SHP77 (cell line): ENCODE data around the gene ARCN1.
"Not testable (repeated sequence)": the region's sequence is repeated elsewhere in the genome, so short reads cannot be mapped to it uniquely, and the experiment has no call there.

Source experiments
- DNase-seq, 2 experiments: peaks; one replicate each; lab custom pipeline; 2025; lab: John Stamatoyannopoulos, UW

The ARCN1 gene

GRCh38 chr11:118606157-118606843 is 34.1 kb downstream of the ARCN1 start:
- DNase-seq: no peak

- no peak for DNase-seq
Measured at GRCh38 chr11:118606844-118607228, 34.6 kb downstream of the ARCN1 start.

GRCh38 chr11:118607401-118608359 is 35.5 kb downstream of the ARCN1 start, which contains the start of gene PHLDB1:
TSS of gene PHLDB1 (plus strand) at chr11:118607615. CDS start at chr11:118613837, 6,222 bp downstream.
- DNase-seq: peak in 1 of 2 experiments; percentile 43

- DNase-seq: no peak
Measured at GRCh38 chr11:118608360-118609227, 36.4 kb downstream of the ARCN1 start.

GRCh38 chr11:118609380-118610224 is 37.4 kb downstream of the ARCN1 start:
- DNase-seq: no peak

GRCh38 chr11:118610225-118610772 is 38.1 kb downstream of the ARCN1 start:
- DNase-seq: no peak

GRCh38 chr11:118610773-118611432 is 38.7 kb downstream of the ARCN1 start:
- DNase-seq: peak; percentile 56 to 76

- DNase-seq: not testable (repeated sequence)
Measured at GRCh38 chr11:118611433-118611795, 39.2 kb downstream of the ARCN1 start.

GRCh38 chr11:118612378-118612777 is 40.2 kb downstream of the ARCN1 start:
- DNase-seq: no peak

GRCh38 chr11:118614511-118614910 is 42.3 kb downstream of the ARCN1 start:
- no peak for DNase-seq

- no peak for DNase-seq
Measured at GRCh38 chr11:118615282-118615975, 43.2 kb downstream of the ARCN1 start.

- DNase-seq: no peak
Measured at GRCh38 chr11:118615976-118616371, 43.8 kb downstream of the ARCN1 start.

- no peak for DNase-seq
Measured at GRCh38 chr11:118618115-118618990, 46.1 kb downstream of the ARCN1 start.

- no peak for DNase-seq
Measured at GRCh38 chr11:118618991-118619375, 46.8 kb downstream of the ARCN1 start.

GRCh38 chr11:118619444-118620197 is 47.4 kb downstream of the ARCN1 start:
- peak in 1 of 2 experiments; percentile 23 for DNase-seq

GRCh38 chr11:118620529-118621070 is 48.4 kb downstream of the ARCN1 start:
- peak; percentile 66 to 81 for DNase-seq

GRCh38 chr11:118621071-118621783 is 49.0 kb downstream of the ARCN1 start:
- DNase-seq: peak; percentile 89 to 92
